Activated T-cell treated with anti-CD3 and anti-CD28 coated beads for 48 hours (primary cell): ENCODE measurements around the gene P2RY2.
"Not testable (repeated sequence)": the region's sequence is repeated elsewhere in the genome, so short reads cannot be mapped to it uniquely, and the experiment has no call there.

Experiments
- DNase-seq: peaks from one replicate; pipeline ENCODE4 v3.0.0-alpha.2; 2020; ENCODE audit warnings: low read depth

Gene P2RY2

DNA sequence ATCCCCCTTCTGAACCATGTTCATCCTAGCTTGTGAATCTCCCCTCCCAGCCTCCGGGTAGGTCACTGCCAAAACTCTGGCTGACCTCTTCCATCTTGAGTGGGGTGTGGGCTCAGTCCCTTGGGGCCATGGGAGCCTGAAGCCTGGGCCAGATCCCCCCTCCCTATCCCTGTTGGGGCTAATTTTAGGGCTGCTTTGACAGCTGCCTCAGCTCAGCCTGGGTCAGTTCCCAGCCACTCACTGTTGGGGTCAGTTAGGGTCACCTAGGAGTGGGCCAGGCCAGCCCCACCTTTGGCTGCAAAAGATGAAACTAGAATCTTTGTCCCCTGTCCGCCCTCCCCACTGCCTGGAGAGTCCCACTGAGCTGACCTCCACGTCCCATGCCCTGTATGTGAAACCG, 29.8 kb upstream of the P2RY2 start:
- no peak for DNase-seq

DNA sequence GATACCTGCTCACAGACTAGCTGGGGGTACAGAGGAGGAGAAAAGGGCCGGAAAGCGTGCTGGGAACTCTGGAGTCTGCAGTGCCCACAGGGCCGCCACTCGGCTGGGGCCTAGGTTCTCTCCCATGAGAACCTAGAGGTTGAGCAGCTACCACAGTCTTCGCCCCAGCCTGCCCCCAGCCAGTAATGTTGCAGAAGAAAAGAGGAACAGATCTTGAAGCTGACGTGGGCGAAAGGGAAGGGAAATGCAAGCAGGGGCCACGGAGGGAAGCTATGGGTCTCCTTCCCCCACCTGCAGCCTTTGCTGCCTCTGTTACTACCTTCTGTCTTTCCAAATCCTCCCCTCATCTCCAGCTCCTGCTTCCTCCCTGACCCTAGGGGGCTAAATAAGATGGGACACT, 28.8 kb upstream of the P2RY2 start:
- no peak for DNase-seq

DNA sequence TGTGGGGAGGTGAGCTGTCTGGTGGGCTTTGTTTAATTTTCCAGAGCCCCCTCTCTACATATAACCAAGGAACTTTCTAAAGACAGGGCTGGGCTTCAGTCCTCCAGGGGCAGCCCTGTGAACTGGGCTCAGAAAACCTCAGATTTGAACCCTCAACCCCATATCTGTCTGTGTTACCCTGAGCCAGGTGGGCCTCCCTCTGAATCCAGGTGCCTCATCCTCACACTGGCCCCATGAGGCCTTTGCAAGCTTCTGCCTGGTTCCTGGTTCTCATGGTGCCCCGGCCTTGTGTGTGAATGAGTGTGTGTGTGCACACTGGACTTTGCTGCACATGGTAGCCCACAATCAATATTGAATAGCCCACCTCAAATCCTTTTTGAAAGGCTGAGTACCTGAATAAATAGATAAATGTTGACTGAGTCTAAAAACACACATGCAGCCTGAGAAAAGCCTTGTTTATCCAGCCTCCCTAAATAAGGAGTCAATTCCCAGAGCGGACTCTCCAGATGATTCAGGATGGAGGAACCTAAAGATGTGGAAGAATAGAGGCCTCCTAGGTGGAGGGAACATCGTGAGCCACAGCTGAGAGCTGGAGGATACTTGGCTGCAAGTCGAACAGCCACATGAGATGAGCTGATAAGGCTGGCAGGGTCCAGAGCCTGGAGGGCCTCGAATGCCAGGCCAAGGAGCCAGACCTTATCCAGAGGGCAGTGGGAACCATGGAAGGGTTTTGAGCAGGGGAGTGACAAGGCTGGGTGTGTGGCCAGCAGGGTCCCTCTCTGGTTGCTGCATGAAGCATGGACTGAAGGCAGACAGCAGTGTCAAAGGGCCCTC, 28.1 kb upstream of the P2RY2 start:
- DNase-seq: no peak

DNA sequence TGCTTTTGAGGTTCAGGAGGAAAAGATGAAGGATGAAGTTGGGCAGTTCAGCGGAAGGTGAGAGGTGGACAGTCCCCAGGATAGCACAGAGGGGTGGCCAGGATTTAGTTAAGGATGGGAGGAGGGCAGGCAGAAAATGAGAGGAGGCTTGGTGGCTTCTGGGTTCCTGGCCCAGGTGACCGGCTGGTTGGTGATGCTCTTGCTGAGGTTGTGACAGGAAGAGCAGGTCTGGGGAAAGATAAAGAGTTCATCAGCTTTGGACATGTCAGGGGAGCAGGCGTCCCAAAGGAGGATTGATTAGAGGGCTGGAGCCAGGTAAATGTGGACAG, 27.6 kb upstream of the P2RY2 start:
- DNase-seq: no peak

DNA sequence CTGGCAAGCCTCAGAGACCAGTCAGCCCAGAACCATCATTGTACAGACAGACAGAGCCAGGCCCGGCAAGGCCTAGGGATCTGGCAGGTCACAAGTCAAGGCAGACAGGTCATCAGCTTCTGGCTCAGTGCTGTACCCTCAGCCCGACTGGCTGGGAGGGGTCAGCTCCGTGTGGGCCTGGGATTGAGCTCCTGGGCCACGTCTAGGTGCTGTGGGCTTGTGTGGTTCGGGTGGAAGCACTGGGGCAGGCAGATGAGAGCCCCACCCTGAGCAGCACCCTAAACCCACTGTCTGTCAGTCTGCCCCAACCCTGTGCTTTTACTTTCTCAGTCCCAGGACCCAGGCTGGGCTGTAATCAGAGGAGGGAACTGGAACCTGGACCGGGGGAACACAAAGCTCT, 26.9 kb upstream of the P2RY2 start:
- no peak for DNase-seq

DNA sequence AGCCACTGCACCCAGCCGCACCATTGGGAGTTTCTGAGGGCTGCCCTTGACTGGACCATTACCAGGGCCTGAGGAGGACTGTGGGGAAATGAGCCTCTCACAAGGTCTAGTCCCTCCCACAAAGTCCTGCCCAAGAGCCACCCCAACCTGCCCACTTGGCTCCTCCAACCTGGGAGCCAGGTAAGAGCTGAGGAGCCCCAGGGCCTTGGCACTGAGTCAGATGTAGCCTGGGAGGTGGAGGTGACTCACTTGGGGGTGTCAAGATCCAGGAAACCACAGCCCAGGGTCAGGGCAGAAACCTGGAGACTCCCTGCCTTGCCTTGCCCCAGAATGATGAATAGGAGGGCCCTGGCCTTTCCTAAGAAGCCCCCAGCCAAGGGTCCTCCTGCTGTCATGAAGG, 25.8 kb upstream of the P2RY2 start:
- no peak for DNase-seq

DNA sequence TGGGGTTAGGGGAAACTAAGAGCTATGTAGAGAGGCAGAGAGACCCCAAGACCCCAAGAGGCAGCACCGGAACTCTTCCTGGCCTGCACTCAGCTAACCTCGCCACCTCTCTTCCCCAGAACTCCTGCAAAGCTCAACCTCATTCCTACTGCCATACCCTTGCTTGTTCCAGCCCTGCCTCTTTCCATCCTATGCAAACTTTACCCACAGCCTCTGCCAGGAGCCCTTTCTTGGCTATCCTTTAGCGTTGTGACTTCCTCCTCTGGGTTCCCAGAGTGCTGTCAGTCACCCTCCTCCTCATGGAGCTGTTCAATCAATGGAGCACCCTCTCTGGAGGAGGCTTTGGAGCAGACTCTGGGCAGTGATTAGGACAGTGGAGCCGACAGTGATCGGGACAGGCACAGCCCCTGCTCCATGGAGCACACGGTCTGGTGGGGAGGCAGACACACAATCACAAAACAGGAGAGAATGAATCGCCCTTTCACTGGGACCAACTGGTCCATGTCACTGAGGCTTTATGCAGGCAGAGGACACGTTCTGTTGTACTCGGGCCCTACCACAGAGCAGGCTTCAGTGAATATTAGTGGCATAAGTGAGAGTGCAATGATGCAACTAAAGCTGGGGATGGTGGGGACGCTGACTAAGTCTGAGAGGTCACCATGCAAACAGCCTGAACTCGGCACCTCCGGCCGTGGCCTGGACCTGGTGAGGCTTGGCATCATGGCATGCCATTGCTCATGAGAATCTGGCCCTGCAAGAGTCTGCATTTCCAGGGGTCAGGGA, 24.6 kb upstream of the P2RY2 start:
- DNase-seq: no peak

DNA sequence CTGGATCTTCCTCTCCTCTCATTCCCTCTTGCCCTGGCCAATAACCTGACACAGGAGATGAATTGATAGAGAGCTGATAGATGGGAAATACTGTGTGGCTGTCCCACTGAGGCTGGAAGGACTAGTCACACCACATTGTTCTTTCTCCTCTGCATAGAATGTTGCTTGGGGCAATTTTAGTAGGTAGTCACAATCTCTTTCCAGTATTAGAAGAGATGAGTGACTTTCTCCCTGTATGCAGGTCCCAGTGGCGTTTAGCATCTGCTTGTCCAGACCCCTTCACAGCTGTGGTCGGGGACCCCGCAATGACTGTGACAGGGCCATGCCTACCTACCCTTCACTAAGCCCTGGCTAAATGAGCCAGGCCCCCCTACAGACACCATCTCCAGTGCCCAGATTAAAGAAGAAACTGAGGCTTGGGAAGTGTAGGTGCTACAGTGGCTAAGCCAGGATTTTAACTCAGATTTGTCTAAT, 24.0 kb upstream of the P2RY2 start:
- DNase-seq: no peak

DNA sequence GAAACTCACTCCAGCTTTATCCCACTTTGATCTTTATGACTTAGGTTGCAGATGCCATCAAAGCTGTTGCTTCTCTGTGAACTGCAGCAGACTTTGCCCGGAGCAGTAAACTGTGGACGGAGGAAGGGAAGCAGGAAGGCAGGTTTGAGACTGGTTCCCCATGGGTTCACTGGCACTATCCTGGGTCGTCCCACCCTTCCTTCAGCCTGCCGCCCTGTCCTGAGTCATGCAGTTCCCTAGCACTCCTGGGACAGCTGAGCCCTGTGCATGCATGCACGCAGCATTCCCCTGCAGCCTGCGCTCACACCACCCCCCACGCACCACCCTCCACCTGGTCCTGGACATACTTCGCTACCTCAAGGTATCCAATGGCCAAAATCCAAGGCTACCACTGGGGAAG, 23.5 kb upstream of the P2RY2 start:
- no peak for DNase-seq

DNA sequence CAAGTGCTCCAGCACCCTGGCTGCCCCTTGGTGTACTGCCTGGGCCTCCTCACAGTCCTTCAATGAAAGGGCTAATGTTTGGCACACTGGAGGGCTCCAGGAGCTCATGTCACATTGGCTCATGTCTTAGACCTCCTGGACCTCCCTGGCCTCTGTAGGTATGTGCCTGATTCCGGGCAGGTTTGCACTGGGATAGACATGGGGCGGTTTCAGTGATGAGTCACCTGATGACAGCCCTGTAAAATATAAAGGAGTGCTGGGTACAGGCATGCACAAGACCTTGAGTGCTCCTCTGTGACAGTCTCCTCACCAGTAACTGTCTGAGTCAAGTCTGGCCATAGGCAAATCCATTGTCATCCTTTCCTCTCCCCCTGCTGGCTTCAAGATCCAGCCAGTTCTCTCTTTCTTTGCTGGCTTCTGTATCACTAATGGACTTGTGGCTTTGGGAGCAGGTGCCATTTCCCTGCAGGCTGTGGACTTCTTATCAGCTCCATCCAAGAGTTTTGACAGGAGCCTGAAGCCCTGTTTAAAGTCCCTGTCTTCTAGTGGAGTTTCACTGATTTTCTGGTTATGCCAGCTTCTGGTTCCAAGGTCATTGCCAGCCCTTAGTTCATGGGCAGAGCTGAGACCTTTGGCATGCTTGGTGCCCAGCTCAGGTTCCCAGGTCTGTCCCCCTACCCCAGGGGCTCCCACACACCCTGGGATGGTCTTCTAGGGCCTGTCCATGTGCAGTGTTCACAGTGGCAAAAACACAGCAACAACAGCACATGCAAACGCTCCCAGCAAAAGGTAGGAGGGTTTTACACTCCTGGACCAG, 22.7 kb upstream of the P2RY2 start:
- DNase-seq: no peak

DNA sequence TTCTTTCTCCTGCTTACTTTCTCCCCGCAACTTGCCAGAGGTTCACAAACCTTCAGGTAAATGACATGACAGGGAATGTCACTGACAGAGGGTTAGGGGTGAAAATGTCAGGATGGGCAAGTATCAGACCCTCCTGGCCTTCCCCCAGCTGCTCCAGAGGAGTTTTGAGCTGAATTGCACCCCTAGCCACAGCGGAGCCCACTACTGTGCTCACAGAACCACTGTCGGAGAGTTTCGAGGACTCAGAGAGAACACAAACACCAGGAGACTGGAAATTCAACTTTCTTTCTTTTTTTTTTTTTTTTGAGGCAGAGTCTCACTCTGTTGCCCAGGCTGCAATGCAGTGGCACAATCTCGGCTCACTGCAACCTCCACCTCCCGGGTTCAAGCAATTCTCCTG, 21.5 kb upstream of the P2RY2 start:
- no peak for DNase-seq

DNA sequence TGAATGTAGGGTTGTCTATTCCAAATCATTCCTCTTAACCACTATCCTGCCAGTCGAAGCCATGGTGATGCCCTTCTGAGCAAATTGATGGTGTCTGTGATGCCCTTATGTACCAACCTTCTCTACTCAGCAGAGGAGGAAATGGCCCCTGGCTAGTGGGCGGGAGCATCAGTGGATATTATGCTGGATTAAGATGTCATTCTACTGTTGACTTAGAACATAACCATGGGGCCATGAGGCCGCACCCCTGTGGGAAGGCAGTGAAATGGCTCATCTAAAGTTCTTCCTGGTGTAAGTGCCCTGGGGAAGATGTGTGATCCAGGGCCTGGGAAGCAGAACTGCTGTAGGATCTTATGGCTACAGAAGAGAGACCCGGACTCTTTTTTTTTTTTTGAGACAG, 20.7 kb upstream of the P2RY2 start:
- no peak for DNase-seq

DNA sequence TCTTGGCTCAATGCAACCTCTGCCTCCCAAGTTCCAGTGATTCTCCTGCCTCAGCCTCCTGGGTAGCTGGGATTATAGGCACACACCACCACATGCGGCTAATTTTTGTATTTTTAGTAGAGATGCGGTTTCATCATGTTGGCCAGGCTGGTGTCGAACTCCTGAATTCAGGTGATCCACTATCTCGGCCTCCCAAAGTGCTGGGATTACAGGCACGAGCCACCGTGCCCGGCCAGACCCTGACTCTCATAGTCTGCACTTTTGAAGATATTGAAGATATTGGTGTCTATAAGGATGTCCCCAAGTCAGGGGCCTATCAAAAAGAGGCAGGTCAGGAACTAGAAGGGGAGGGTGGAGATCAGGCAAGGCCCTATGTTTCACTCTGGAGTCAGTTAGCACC, 20.3 kb upstream of the P2RY2 start:
- DNase-seq: not testable (repeated sequence)

DNA sequence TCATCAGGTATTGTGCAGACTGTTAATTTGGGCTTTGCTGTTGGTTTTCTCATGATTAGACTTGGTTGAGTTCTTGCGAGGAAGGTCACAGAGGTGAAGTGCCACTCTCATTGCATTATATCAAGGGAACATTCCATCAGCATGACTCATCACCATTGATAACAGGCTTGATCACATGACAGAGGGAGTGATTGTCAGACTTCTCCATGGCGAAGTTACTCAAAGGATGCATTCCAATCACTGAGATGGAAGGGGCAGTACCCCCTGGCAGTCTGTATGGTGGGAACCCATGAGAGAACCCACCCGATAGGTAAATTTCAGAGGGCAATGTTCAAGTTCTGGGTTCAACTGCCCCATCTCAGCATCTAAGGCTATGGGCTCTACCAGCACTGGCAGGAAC, 19.4 kb upstream of the P2RY2 start:
- no peak for DNase-seq

DNA sequence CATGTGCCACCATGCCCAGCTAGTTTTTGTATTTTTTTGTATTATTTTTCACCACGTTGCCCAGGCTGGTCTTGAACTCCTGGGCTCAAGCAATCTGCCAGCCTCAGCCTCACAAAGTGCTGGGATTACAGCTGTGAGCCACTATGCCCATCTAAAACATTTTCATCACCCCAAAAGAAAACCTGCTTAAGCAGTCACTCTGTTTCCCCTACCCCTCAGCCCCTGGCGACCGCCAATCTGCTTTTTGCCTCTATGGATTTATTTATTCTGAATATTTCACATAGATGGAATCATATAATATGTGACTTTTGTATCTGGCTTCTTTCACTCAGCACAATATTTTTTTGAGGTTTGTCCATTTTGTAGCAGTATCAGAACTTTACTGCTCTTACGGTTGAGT, 18.6 kb upstream of the P2RY2 start:
- DNase-seq: no peak

DNA sequence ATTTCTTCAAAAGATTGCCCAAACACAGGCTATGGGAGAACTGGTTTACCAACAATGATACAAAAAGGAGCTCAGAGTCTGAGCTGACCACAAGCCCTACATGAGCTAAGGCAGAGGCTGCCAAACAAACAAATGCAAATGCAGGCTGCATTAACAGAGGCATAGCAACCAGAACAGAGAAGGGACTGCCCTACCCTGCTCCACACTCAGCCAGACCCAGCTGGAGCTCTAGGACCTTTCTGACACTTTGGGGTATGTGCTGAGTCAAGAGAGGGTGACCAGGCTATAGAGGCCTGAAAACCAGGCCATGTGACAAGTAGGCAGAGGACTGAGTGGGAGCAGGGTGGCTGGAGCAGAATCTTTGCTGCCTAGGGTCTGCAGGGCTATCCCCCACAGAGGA, 17.8 kb upstream of the P2RY2 start:
- no peak for DNase-seq

DNA sequence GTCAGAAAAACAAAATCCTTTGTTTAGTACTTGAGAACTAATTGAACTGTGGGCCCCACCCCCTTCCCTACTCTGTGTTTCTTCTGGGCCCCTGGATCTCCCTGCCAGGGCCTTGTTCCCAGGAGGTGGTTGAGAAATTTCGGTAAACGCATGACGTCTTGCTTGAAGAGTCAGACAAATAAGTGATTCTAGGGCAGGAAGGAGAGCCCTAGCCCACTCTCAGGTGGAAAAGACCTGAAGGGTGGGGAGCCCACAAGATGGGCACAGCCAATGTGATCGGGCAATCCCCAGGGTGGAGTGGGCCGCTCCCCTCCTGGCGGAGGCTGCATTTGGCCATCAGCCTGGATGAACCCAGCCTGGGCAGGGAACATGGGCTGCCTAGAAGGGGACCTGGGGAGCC, 16.8 kb upstream of the P2RY2 start:
- DNase-seq: no peak

DNA sequence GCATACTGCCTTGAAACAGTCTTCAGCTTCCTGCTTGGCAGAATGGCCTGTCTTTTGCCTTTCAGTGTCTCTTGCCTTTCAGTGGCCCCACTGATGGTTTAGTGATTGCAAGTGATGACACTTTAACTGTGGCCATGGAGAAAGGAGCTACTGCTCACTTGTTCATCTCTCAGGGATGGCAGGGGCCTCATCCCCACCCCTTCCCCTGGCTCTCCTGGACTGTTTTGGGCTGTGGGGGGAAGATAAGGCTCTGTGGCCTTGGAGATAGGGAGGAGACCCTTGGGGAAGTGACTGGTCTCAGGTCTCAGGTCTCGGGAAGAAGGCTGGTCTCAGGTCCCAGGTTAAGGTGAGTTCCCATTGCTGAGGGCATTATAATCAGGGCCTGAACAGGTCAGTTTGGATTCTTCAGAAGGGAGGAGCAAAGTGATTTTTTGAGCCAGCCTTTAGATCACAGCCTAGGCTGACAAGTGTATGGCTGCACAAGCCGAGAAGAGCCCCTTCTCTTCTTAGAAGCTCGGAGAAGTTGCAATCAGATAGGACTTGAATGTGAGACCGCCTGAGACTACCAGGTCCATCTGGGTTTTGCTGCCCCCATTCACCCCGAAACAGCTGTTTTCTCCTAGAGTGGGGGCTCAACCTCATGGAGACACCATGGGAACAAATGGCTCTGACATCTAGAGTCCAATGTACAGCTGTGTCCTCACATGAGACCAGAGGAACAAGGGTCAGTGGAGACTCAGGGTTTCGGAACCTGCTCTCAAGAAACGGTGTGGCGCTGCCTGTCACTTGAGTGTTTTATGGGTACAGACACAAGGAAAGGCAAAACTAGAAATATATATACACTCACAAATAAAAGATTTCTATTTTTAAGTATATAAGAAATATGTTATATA, 15.9 kb upstream of the P2RY2 start:
- DNase-seq: no peak

DNA sequence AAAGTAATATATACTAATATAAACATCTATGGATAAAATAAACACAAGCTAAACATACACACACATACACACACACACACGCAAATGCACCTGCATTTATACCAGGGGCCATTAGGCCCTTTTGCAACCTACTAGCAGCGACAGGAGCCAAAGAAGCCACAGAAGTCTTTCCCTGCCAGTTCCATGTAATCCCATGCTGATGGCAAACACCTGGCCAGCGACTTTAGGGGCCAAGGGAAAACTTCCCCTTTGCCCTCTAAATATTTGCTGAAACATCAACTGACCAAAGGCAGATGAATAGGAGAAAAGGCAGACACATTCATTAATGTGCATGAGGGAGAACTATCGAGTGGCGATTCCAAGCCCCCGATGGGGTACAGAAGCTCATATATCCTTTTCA, 14.8 kb upstream of the P2RY2 start:
- DNase-seq: no peak

DNA sequence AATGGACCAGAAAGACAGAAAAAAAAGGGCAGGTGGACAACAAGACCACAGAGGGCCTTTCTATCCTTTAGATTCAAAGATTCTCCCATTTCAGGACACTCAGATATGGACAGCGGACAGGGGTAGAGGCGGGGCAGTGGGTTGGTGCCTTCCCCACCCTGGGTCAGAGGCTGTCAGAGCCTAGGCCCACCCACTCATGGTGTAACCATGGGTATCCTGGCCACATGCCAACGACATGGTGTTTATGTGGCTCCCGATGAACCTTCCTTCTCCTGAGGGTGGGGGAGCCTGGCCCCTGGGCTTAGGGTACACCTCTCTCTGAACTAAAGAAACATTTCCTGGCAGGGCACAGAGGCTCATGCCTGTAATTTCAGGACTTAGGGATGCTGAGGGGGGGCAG, 14.3 kb upstream of the P2RY2 start:
- DNase-seq: no peak

DNA sequence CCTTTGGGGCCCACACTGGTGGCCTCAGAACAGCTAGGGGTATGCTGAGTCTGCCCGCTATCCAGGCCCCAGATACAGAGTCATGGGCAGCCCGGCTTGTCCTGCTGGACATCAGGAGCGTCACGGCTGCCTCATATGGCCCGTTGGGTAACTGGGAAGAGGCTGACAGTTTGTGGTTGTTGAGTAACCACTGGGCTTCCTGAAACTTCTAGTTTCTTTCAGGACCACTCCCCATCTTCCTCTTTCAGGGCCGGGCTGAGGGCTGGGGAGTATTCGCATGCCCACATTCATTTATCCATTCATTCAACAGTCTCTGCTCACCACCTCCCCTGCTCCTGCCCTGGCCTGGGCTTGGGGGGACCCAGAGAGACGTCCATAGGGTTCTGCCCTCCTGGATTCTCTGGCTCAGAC, 13.4 kb upstream of the P2RY2 start:
- no peak for DNase-seq
